HG03097 (cell line): ENCODE results near the gene CRYBB2.
"Not testable (repeated sequence)": the region's sequence is repeated elsewhere in the genome, so short reads cannot be mapped to it uniquely, and the experiment has no call there.

Experiments used
- ATAC-seq: cut with Tn5 transposase; IDR thresholded peaks from one replicate; pipeline ENCODE4 v1.9.1; 2021; ENCODE audit not compliant: unreplicated experiment, low FRiP score

CRYBB2 gene, protein sequence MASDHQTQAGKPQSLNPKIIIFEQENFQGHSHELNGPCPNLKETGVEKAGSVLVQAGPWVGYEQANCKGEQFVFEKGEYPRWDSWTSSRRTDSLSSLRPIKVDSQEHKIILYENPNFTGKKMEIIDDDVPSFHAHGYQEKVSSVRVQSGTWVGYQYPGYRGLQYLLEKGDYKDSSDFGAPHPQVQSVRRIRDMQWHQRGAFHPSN

GRCh38 chr22:25219211-25219689 is at the start of gene CRYBB2:
TSS of gene CRYBB2 (plus strand) at chr22:25219639. CDS start at chr22:25221430, 1,791 bp downstream.
- no peak for ATAC-seq

- no peak for ATAC-seq
Measured at GRCh38 chr22:25170426-25170980, 48.9 kb upstream of the CRYBB2 start.

GRCh38 chr22:25172153-25172552 is 47.3 kb upstream of the CRYBB2 start:
- ATAC-seq, result no peak

DNA sequence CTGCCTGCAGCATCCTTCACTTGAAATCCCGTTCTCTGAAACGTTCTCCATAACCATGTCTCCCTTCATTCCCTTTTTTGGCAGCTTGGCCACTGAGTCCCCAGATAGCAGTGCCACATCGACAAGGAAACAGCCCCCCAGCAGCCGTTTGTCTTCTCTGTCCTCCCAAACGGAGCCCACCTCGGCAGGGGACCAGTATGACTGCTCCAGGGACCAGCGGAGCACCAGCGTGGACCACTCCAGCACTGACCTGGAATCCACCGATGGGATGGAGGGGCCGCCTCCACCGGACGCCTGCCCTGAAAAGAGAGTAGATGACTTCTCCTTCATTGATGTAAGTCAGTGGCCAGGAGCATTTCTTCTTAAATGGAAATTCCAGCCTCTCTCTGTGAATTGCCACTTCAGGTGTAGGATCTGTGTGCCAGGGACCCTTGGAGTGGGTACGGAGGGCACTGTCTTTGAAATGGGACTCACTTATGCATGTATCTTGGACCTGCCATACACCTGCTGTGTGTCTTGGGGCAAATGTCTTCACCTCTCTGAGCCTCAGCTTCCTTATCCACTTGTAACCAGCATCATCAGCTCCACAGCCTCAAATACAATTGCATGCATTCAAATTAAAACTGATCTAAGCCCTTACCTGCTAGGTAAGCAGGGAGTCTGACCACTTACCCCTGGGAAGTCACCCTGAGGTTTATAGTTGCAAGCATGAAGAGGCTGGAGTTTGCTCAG is 45.1 kb upstream of the CRYBB2 start:
- ATAC-seq, result no peak

GRCh38 chr22:25174888-25175411 is 44.5 kb upstream of the CRYBB2 start:
- ATAC-seq, result no peak

DNA sequence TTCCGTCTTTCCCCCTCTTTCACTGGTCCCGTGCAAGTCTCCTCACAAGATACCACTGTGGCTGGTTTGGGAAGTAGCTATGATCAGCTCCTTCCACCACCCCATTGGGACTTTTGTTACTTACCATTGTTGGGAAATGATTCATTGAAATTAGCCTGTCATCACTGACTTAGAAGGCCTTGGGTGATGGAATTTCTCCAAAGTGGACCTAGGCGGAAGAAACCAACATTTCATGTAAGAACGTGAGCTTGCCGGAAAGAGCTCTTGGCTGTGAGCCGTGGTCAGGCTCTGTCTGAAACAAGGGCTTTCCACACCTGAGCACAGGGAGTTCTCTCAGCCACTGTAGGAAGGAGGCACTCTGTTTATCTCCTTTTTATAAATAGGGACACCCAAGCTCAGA is 43.3 kb upstream of the CRYBB2 start:
- ATAC-seq, result no peak

DNA sequence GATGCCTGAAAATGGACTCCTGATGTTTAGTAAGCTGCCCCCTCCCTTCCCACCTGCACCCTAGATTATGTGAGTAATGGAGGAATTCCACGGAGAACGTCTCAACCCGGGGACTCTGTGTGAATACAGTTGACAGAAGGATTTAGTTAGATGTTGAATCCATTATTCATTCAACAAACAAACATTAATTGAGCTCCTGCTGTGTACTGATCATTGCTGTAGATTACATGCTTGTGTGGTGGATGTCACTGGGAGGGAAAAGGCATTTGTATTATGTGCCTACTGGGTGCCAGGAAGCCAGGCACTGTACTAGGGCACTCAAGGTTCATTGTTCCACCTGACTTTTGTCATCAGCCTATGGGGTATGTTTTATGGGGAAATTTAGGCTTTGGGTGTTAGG is 42.6 kb upstream of the CRYBB2 start:
- no peak for ATAC-seq

DNA sequence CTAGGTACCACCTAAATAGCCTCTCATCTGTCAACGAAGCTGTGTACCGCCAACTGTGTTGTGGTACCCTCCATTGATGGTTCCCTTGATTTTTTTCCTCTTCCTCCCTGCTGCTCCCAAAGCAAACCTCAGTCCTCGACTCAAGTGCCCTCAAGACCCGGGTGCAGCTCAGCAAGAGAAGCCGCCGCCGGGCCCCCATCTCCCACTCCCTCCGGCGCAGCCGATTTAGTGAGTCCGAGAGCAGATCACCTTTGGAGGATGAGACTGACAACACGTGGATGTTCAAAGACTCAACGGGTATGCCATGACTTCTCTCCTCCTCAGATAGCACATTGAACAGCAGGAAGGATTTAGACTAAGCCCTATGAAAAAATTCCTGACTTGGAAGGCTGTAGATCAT is 42.2 kb upstream of the CRYBB2 start:
- ATAC-seq, result no peak

DNA sequence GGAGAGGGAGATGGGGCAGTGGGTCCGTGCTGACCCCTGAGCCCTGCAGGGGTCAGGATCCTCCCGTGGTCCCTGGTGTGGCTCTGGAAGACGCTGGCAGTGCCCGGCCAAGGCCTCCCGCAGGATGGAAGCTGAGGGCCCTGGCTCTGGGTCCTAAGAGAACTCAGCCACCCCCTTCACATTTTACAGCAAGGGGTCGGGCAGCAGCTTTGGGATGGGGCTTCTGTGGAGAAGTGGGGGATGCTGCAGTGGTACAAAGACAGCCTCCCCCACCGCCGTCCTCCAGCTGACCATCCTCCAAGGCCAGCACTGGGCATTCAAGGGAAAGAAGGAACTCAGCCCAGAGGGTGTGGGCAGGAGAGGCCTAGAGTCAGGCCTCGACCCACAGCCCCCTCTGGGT is 41.5 kb upstream of the CRYBB2 start:
- ATAC-seq, result no peak

DNA sequence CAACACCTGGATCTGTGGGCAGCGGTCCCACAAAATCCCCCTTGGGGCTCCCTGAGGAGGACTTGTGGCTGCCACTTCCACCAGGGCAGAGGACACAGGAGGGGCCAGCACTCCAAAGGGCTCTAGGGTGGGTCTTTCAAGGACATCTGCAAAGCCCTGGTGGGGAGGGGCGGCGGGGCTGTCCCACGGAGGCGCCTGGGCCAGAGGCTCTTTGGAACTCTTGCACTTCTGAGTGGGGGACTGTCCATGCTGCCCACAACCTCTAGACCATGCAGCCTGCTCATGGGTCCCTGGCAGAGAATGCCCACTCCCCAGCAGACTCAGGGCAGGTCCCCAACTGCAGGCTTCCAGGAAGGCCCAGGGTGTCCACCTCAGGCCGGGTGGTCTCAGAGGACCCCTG is 41.1 kb upstream of the CRYBB2 start:
- not testable (repeated sequence) for ATAC-seq

DNA sequence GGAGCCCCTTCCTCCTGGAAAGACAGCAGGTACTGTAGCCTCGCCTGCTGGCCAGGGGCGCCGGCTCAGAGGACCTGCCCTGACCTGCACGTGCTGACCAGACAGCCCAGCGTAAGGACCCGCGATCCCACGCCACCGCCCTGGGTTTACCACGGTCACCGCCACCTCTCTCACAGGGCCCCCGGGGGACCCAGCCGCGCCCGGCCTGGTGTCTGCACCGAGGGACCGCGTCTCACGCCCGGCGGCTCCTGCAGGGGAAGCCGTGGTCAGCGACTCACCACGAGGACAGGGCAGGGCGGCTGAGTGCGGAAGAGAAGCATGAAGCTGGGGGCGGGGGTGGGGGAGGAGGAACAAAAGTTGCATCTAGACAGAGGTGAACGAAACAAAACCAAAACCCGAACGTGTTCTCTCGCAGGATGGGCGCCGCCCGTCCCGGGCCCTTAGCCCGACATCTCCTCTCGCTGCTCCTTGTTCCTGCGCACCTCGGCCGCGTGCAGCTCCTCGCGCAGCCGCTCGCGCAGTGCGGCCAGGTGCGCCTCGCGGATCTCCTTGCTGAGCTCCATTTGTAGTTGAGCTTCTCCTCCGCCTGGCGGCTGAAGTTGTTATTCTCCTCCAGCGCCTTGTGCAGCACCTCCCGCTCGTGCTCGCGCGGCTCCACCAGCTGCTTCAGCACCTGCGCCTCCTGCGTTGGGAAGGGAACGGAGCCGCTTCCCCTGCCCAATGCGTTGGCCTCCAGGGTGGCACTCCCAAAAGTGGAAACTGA is 40.4 kb upstream of the CRYBB2 start:
- ATAC-seq, result not testable (repeated sequence)

GRCh38 chr22:25182131-25183110 is 37.0 kb upstream of the CRYBB2 start:
- no peak for ATAC-seq

DNA sequence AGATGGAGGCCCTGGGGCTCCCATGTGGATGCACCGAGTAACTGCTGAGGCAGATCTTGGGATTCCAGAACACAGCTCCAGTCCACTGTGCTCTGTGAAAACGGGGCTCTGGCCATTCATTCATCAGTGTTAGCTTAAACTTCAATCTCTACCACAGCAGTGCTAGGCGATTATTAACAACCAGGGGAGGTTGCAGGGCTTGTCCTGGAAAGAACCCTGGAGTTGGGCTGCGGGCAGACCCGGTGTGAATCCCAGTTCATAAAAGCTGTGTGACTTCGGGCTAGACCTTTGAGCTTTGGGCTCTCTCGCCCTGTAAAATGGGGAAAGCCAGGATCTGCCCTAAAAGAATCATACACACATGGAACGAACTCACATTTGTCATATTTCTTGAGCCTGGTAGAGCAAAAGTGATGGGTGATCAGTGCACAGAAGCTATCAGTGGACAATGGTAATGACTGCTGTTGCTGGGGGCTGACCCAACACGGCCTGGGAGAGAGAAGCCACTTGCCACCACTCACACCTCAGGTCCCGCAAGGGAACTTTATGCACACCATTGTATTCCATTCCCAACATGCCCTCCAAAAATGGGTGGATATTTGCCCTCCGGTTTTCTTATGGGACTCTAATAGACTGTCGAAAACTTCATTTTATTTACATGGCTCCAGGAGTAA is 35.4 kb upstream of the CRYBB2 start:
- no peak for ATAC-seq

DNA sequence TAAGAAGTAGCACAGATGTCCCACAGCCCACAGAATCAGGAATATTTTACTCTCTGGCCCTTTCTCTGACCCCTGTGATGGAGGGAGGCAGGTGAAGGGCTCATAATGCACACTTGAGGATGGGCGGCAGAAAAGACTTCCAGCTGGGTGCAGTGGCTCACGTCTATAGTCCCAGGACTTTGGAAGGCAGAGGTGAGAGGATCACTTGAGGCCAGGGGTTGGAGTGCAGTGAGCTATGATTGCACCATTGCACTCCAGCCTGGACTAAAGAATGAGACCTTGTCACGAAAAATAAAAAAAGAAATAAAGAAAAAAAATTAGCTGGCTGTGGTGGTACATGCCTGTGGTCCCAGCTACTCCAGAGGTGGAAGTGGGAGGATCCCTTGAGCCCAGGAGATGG is 33.3 kb upstream of the CRYBB2 start:
- ATAC-seq, result no peak

- no peak for ATAC-seq
Measured at GRCh38 chr22:25187469-25187868, 32.0 kb upstream of the CRYBB2 start.

DNA sequence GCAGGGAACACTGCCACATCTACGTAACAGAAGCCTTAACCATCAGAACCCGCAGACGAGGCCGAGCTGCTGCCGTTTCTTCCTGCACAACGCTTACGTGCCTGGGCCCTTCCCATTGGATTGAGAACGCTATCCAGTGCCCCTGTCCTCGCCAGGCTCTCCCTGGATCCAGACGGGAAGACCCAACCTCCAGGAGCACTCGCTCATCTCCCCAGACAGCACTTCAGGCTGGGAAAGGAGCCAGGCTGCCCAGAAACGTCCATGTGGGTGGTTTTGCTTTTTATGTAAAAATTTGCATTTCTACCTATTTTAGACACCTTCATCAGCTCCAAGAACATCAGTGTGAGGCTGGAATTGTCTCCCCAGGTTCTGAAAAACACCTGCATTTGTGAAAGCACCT is 27.0 kb upstream of the CRYBB2 start:
- ATAC-seq, result no peak

GRCh38 chr22:25193130-25193529 is 26.3 kb upstream of the CRYBB2 start:
- ATAC-seq, result no peak

DNA sequence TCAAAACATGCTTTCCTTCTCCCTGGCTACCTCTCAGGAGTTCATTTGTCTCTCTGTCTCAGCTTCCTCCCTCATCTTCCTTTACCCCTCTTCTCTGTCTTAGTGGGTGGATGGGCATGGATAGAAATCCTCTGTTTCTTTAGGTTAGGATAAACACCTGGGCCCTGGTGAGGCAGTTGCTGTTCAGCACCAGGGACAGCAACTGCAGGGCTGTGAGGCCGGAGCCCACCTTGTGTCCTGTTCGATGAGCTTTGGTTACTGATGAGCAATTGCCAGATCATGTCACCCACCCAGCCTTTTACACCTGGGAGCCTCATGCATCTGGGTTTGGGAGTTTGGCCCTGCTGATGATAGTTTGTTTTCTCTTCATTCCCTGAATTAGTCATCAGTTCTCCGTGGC is 25.9 kb upstream of the CRYBB2 start:
- no peak for ATAC-seq

- no peak for ATAC-seq
Measured at GRCh38 chr22:25196326-25196725, 23.1 kb upstream of the CRYBB2 start.
